Stomach (tissue), 9 donors: ENCODE measurements around the gene APLF. TPM values are rescaled to one million over a fixed set of nuclear protein-coding genes. Genes with fewer than 3 reads are reported as not detected.

Experiments
- DNase-seq, 2 donors: peaks; one replicate each; pipeline versions ENCODE4 v3.0.0 to v3.0.0-alpha.2; 2013 to 2019
- H3K27ac ChIP-seq, 5 donors: fragments of 200-600 bp in 4 of 5; sonication (generic) in 4 of 5; one replicate each; pipeline ENCODE4 v1.5.1; 2013 to 2019; ENCODE audit warnings: mild to moderate bottlenecking in 1 of 5, moderate library complexity in 1 of 5
- H3K27me3 ChIP-seq, 3 donors: fragments of 200-600 bp; sonication (generic); one replicate each; pipeline ENCODE4 v1.5.1; 2017 to 2019; ENCODE audit warnings: mixed run types in 1 of 3
- H3K36me3 ChIP-seq, 4 donors: fragments of 200-600 bp; sonication (generic); 1 replicate in 3 of 4; 2 replicates in 1 of 4; pipeline ENCODE4 v1.5.1; 2016 to 2019
- H3K4me1 ChIP-seq, 4 donors: fragments of 200-600 bp; sonication (generic); one replicate each; pipeline ENCODE4 v1.5.1; 2016 to 2019
- H3K4me3 ChIP-seq, 4 donors: fragments of 200-600 bp; sonication (generic) in 3 of 4; one replicate each; pipeline ENCODE4 v1.5.1; 2016 to 2019; ENCODE audit warnings: mild to moderate bottlenecking in 1 of 4
- H3K9me3 ChIP-seq, 4 donors: fragments of 200-600 bp; sonication (generic); one replicate each; pipeline ENCODE4 v1.5.1; 2016 to 2019
- EP300 ChIP-seq: sonication (generic); formaldehyde crosslinking; IDR thresholded peaks from one replicate; pipeline ENCODE4 v1.6.1; 2017; ENCODE audit warnings: antibody characterized with exemption
- POLR2A ChIP-seq, 4 donors: fragments of 450-650 bp; IDR thresholded peaks; one replicate each; pipeline ENCODE4 v1.6.1; 2016; ENCODE audit warnings: antibody characterized with exemption in 4 of 4, control low read depth in 2 of 4, mild to moderate bottlenecking in 1 of 4, moderate library complexity in 1 of 4
- POLR2AphosphoS5 ChIP-seq, 3 donors: sonication (generic); formaldehyde crosslinking; IDR thresholded peaks; one replicate each; pipeline ENCODE4 v1.6.1; 2016; ENCODE audit warnings: antibody characterized with exemption in 3 of 3
- WGBS, 5 donors: extraction: QIAGEN DNeasy Blood & Tissue Kit in 3 of 5; methylation state at CpG; one replicate each; pipeline versions ENCODE4 v1.1.5 to v1.1.7; 2013 to 2018; 5-methylcytosine and 5-hydroxymethylcytosine counted together
- intact Hi-C: fragments of 100-400 bp; cut with DNase I; formaldehyde crosslinking; loops from one replicate; pipeline ENCODE4 v1.15.1; 2023; ENCODE audit warnings: low total_unique reads
- polyA plus RNA-seq, 3 donors: library from polyadenylated mRNA; stranded (reverse); fragments of 200-250 nt; gene quantifications; one replicate each; pipeline ENCODE4 v1.2.3, GENCODE V29; 2013
- total RNA-seq, 5 donors: library from RNA; depleted of rRNA; stranded (reverse); fragments of >200 nt; gene quantifications; one replicate each; pipeline versions ENCODE4 v1.1.0 to v1.2.3, GENCODE V29; 2014 to 2016
- TF ChIP-seq, protein P1 (sequence below), 7 experiments: fragments of 450-650 bp in 4 of 7; fragments of 200-600 bp in 3 of 7; sonication (generic) in 3 of 7; IDR thresholded peaks; one replicate each; pipeline ENCODE4 v1.5.1; 2016 to 2019; ENCODE audit warnings: antibody characterized with exemption in 7 of 7, control low read depth in 2 of 7, mild to moderate bottlenecking in 1 of 7
- donor health status: healthy with polysubstance abuse.
- donor health status: Bipolar disorder and iron deficiency.
- donor health status: healthy.

The APLF gene
- total and polyA plus RNA-seq, 8 donors, result 0.29 to 9.4 (median 0.77) TPM

DNA sequence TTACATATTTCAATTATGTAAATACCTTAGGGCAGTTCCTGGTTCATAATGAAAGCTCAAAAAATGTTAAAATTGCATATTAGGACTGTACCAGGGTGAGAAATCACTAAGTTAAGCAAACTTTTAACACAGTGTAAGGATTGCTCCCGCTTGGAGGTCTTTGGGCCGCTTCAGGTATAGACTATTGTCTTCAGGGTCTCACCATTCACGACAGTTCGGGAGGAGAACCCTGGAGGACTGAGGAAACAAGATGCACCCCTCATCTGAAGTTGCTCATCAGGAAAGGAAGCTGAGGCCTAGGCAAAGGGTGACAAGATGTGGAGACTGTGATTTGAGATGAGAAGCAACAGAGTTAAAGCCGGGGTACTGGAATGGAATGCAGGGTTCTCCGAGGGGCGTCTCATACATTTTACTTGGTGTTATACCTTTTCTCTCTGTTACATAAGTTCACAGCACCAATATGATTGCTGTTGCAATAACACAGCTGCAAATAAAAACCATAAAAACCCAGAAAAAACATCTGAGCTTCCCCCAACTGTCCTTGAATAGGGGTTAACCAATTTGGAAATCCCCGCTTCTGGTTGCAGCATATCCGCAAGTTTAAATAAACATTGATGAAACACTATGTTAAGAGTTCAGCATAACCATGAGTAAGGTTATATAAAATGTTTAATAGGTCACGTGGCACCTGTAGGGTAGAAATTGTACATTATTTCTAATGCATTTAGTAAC, 40.4 kb upstream of the APLF start:
- intact Hi-C loops, result no loop called here
- 62 to 77% (median 72%) methylated on average over 10 of the region's 10 CpGs for WGBS, 5 donors
- H3K27ac ChIP-seq, result peak overlapping the region in 1 of 5 donors; percentile 5
- peaks cover 0 to 37% (median 6%) of the 10 kb centered on the region in 4 donors for H3K4me1 ChIP-seq
- TF ChIP-seq POLR2AphosphoS5 (IDR thresholded peaks at IDR 0.05), result no peak
- TF ChIP-seq EP300, result no peak
- TF ChIP-seq POLR2A (IDR thresholded peaks at IDR 0.05), result no peak
- TF ChIP-seq, protein P1, sequence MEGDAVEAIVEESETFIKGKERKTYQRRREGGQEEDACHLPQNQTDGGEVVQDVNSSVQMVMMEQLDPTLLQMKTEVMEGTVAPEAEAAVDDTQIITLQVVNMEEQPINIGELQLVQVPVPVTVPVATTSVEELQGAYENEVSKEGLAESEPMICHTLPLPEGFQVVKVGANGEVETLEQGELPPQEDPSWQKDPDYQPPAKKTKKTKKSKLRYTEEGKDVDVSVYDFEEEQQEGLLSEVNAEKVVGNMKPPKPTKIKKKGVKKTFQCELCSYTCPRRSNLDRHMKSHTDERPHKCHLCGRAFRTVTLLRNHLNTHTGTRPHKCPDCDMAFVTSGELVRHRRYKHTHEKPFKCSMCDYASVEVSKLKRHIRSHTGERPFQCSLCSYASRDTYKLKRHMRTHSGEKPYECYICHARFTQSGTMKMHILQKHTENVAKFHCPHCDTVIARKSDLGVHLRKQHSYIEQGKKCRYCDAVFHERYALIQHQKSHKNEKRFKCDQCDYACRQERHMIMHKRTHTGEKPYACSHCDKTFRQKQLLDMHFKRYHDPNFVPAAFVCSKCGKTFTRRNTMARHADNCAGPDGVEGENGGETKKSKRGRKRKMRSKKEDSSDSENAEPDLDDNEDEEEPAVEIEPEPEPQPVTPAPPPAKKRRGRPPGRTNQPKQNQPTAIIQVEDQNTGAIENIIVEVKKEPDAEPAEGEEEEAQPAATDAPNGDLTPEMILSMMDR (IDR thresholded peaks at IDR 0.05), result no peak
- no peaks in the 10 kb centered on the region for H3K9me3 ChIP-seq
- no peaks in the 10 kb centered on the region for H3K27me3 ChIP-seq
- no peak overlapping the region for H3K4me3 ChIP-seq
- H3K36me3 ChIP-seq, result no peaks in the 10 kb centered on the region
- DNase-seq, result peak in 1 of 2 donors; percentile 23

DNA sequence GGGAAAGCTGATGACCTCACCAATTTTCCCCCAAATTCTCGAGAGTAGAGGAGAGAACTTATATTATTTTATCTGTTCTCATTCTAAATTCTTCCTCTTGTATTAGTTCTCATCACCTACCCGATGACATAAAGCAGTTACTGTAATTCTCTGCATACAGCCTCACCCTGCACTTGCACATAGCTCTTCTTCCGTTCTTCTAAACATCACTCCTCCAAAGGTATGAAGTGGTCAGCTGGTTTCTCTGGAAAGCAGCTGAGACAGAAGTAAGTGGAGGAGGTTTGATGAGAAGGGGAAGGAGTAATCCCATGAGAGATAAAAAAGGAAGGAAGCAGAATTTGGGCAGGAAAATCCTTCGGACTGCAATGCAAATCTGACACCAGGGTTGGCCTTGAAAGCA, 39.3 kb upstream of the APLF start:
- TF ChIP-seq EP300, result no peak
- no peak for TF ChIP-seq POLR2A (IDR thresholded peaks at IDR 0.05)
- TF ChIP-seq, protein P1 (IDR thresholded peaks at IDR 0.05), result no peak
- no peak for TF ChIP-seq POLR2AphosphoS5 (IDR thresholded peaks at IDR 0.05)
- Histone ChIP-seq H3K9me3 (no peaks in the 10 kb centered on the region), H3K36me3 (no peaks in the 10 kb centered on the region), H3K4me1 (peaks cover 5 to 37% (median 11%) of the 10 kb centered on the region in 4 donors), H3K4me3 (no peak overlapping the region), H3K27me3 (no peaks in the 10 kb centered on the region), H3K27ac (no peak overlapping the region)
- DNase-seq, result peak in 1 of 2 donors; percentile 24
- WGBS, 5 donors, result 68 to 82% (median 79%) methylated on average over 4 of the region's 4 CpGs
- intact Hi-C loops, result no loop called here

DNA sequence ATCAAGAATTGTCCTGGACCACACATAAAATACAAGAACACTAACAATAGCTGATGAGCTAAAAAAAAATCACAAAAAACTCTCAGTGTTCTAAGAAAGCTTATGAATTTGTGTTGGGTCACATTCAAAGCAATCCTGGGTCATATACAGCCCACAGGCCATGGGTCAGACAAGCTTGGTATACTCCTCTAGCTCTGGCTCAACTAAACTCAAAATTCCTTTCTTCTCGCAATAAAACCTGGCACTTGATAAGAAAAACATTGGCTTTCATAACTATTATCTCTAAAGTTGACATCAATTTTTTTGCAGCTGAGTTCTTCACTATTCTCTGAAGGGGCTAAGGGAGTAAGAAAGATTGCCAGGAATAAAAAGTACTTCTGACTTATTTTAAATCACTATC, 38.6 kb upstream of the APLF start:
- TF ChIP-seq POLR2A (IDR thresholded peaks at IDR 0.05) (no peak), EP300 (no peak), POLR2AphosphoS5 (IDR thresholded peaks at IDR 0.05) (no peak)
- TF ChIP-seq, protein P1 (IDR thresholded peaks at IDR 0.05), result no peak
- intact Hi-C loops, result no loop called here
- 73 to 93% (median 78%) methylated on average over 1 of the region's 1 CpG for WGBS, 5 donors
- peak in 1 of 2 donors; percentile 49 for DNase-seq
- Histone ChIP-seq H3K4me1 (peaks cover 11 to 43% (median 17%) of the 10 kb centered on the region in 4 donors), H3K4me3 (no peak overlapping the region), H3K36me3 (no peaks in the 10 kb centered on the region), H3K9me3 (no peaks in the 10 kb centered on the region), H3K27ac (no peak overlapping the region), H3K27me3 (no peaks in the 10 kb centered on the region)

DNA sequence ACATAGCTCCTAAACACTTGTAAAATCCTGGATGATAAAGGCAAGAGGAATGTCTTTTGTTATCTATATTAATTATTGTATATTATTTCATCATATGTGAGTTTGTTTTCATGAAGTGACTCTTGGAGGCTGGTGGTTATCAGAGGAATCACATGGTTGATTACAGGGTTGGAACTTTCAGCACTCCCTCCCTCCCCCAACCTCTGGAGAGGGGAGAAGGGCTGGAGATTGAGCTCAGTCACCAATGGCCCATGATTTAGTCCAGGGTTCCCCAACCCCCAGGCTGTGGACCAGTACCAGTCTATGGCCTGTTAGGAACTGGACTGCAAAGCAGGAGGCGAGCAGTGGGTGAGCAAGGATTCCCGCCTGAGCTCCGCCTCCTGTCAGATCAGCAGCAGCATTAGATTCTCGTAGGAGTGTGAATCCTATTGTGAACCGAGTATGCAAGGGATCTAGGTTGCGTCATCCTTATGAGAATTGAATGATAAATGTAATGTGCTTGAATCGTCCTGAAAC, 38.0 kb upstream of the APLF start:
- TF ChIP-seq POLR2AphosphoS5 (IDR thresholded peaks at IDR 0.05) (no peak), POLR2A (IDR thresholded peaks at IDR 0.05) (no peak), EP300 (no peak)
- TF ChIP-seq, protein P1 (IDR thresholded peaks at IDR 0.05), result no peak
- H3K4me1 ChIP-seq, result peaks cover 11 to 43% (median 17%) of the 10 kb centered on the region in 4 donors
- H3K9me3 ChIP-seq, result no peaks in the 10 kb centered on the region
- WGBS, 5 donors, result 82 to 91% (median 90%) methylated on average over 7 of the region's 7 CpGs
- intact Hi-C loops, result no loop called here
- no peaks in the 10 kb centered on the region for H3K36me3 ChIP-seq
- peak in 1 of 2 donors; percentile 26 for DNase-seq
- H3K27ac ChIP-seq, result no peak overlapping the region
- H3K27me3 ChIP-seq, result no peaks in the 10 kb centered on the region
- no peak overlapping the region for H3K4me3 ChIP-seq
